ENCODE results near the gene NRL.
"Not testable (repeated sequence)": the region's sequence is repeated elsewhere in the genome, so short reads cannot be mapped to it uniquely, and the experiment has no call there.

DNA sequence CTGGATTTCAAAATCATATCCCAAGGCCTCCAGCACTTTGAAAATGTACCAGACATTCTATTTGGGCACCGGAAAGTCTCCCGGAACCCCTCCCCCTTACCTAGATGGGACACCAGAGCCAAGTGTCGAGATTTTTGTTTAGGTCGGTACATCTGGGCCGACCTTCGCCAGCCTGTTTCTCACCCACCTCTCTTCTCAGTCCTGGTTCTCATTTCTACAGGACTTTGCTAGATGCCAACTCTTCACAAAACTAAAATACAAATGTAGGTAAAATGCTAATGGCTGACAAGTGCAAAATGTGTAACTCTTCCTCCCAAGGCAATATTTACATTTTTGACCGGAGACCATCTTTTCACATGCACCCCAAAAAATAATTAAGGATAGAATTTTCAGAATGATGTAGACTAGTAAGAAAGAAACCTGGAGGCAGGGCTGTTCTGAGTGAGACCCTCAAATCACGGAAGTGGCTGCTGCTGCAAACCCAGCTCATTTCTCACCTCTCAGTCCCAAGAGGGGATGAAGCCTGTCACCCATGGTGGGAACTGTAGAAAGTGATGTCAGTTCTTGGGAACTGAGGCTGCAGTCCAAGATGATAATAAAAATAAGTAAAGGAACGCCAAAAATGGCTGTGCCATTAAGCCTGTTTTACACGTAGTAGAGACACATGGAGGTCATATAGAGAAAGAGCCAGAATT, 77.6 kb downstream of the NRL start:
- not testable (repeated sequence) for TF ChIP-seq EZH2 (IDR thresholded peaks at IDR 0.05; ENCODE audit: insufficient read depth, poor library complexity, severe bottlenecking); EZH2phosphoT487 (IDR thresholded peaks at IDR 0.05; ENCODE audit: insufficient read depth, low read depth)
